Measurements from ENCODE around the gene GATA2. TPM values are rescaled to one million over a fixed set of nuclear protein-coding genes. Genes with fewer than 3 reads are reported as not detected.

GATA2 gene
- total RNA-seq, 2 donors from 2014 or later = 4.0 to 9.7 TPM

DNA sequence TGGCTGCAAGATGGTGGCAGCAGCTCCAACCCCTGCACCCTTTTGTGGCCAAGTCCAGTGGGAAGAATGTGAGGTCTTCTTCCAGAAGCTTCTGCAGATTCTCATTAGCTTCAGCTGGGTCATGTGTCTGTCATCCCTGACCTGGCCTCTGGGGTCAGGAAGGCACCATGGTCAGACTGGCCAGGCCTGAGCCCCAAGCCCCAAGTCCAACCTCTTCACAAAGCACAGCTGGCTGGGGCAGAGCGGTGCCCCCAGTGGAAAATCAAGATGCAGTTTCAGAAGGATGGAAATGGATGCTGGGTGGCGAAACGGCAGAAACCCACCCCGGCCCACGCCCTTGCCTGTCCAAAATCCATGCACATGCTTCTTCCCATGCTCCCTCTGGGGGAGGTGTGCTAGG is 15.9 kb upstream of the GATA2 start:
- Mint-ChIP-seq H3K27ac (no peak overlapping the region), H3K4me1 (no peaks in the 10 kb centered on the region), H3K4me3 (no peak overlapping the region), H3K27me3 (peaks cover 55% of the 10 kb centered on the region), H3K36me3 (ENCODE audit: low read depth) (no peaks in the 10 kb centered on the region)
- no peak for DNase-seq
- no peak for ATAC-seq
- H3K9me3 ChIP-seq (ENCODE audit: control insufficient read depth, low read length, poor library complexity, severe bottlenecking) = no peaks in the 10 kb centered on the region

DNA sequence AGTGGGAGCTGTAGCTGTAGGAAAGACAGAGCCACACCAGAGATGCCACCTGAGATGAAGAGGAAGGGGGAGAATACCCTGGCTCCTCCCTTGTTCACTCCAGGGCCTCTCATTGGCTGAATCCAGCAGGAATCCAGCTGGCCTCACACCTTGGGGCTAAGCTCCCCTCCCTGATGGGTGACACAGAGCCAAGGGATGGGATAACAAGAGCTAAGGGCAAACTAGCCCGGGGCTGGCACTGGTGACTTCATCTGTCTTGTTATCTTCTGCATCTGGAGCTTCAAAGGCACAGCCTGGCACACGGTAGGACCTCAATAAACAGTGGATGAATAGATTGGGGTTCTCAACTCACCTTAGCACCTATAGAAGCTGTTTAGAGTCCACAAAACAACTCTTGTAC is 13.8 kb upstream of the GATA2 start:
- no peak overlapping the region for H3K4me3 Mint-ChIP-seq
- peaks cover 71% of the 10 kb centered on the region for H3K27me3 Mint-ChIP-seq
- no peak for ATAC-seq
- no peaks in the 10 kb centered on the region for H3K4me1 Mint-ChIP-seq
- DNase-seq = no peak
- no peak overlapping the region for H3K27ac Mint-ChIP-seq
- H3K36me3 Mint-ChIP-seq (ENCODE audit: low read depth) = no peaks in the 10 kb centered on the region
- H3K9me3 ChIP-seq (ENCODE audit: control insufficient read depth, low read length, poor library complexity, severe bottlenecking) = no peaks in the 10 kb centered on the region

DNA sequence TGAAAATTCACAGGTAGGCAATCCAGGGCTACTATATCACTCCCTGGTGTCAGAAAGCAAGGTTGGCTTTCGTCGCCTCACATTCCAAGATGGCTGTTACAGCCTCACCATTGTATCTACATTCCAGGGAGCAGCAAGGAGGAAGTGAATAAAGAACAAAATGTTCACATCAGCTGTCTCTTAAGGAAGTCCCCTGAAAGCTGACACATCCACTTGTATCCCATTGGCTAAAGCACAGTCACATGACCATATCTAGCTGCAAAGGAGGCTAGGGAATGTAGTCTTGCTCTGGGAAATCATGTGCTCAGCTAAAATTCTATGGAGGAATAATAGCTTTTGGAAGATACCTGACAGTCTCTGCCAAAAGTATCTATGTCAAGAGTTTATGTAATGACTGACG is 12.8 kb upstream of the GATA2 start:
- Mint-ChIP-seq H3K4me1 (no peaks in the 10 kb centered on the region), H3K4me3 (no peak overlapping the region), H3K27ac (no peak overlapping the region), H3K36me3 (ENCODE audit: low read depth) (no peaks in the 10 kb centered on the region), H3K27me3 (peaks cover 76% of the 10 kb centered on the region)
- DNase-seq (no peak), ATAC-seq (no peak)
- H3K9me3 ChIP-seq (ENCODE audit: control insufficient read depth, low read length, poor library complexity, severe bottlenecking) = no peaks in the 10 kb centered on the region

DNA sequence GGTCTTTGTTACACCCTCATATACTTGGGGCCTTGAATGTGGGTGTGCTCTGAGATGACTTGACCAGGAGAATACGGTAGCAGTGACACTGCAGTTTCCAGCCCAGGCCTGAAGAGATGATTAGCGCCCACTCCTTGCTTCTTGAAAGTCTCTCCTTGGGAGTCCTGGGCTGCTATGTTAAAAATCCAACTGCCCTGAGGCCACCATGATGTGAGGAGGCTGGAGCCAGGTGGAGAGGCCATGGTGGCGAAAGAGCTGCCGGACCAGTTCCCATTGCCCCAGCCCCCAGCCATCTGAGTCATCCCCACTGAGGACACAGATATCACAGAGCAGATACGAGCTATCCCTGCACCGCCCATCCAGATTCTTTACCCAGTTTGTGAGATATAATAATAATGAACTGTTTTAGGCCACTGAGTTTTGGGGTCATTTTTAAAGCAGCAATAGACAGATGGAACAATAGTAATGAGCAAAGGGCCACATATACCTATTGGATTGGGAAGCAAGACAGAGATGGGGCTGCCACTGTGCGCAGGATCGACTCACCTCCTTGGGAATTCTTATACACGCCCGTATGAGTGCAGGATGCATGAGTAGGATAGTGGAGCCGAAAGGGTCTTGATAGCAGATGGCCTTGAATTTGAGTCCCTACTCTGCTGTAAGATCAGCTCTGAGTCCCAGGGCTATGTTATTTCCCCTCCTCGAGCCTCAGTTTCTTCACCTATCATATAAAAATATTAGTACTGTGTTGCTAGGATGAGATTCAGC is 12.1 kb upstream of the GATA2 start:
- H3K27me3 Mint-ChIP-seq = peaks cover 78% of the 10 kb centered on the region
- DNase-seq (no peak), ATAC-seq (no peak)
- no peaks in the 10 kb centered on the region for H3K4me1 Mint-ChIP-seq
- no peak overlapping the region for H3K4me3 Mint-ChIP-seq
- H3K36me3 Mint-ChIP-seq (ENCODE audit: low read depth) = no peaks in the 10 kb centered on the region
- no peaks in the 10 kb centered on the region for H3K9me3 ChIP-seq (ENCODE audit: control insufficient read depth, low read length, poor library complexity, severe bottlenecking)
- no peak overlapping the region for H3K27ac Mint-ChIP-seq

DNA sequence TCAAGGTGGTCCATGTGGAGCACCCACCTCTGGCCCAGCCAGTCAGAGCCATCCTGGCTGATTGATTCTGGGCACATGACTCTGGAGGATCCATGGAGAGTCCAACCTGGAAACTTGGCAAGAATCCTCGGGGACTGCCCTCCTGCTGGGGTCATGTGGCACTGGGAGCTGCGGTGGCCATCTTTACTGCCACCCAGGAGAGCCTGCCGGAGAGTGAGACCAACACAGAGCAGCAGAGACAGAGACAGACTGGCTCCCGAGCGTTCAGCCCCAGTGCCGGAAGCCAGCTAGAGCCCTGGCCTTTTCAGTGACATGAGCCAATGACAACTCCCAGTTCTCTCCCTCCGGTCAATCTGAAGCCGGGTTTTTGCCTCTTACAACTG is 11.5 kb upstream of the GATA2 start:
- H3K4me3 Mint-ChIP-seq = no peak overlapping the region
- no peak for DNase-seq

DNA sequence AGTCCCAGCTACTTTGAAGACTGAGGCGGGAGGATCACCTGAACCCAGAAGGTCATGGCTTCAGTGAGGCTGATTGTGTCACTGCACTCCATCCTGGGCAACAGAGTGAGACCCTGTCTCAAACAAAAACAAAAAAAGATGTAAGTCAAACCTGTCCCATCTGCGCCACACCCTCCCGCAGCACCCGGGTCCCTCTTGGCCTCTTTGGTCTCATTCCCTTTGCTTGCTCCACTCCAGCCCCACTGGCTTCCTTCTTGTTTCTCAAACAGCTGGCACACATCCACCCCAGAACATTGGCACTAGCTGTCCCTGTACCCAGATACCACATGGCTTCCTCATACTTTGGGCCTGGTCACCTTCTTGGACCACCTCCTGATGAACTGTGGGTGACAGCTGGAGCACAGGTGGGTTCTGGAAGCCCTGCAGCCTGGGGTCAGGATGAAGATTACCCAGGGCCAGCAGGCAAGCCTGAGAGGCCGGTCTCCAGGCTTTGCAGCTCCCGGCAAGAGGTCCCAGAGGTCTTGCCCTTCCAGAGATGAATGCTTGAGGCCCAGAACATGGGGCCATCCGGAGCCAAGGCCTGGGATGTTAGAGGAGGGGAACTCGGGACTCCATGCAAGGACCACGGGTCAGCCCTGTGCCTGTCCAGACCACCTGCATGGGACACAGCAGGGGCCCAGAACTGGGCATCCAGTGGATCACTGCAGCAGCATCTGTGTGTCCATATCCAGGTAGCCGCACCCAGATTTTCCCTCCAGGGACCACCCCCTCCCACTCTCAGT is 10.9 kb upstream of the GATA2 start:
- no peaks in the 10 kb centered on the region for H3K9me3 ChIP-seq (ENCODE audit: control insufficient read depth, low read length, poor library complexity, severe bottlenecking)
- H3K27me3 Mint-ChIP-seq = peaks cover 78% of the 10 kb centered on the region

More for the DNA sequence above, 11.5 kb upstream of the GATA2 start:
- peaks cover 78% of the 10 kb centered on the region for H3K27me3 Mint-ChIP-seq
- no peaks in the 10 kb centered on the region for H3K4me1 Mint-ChIP-seq
- no peaks in the 10 kb centered on the region for H3K9me3 ChIP-seq (ENCODE audit: control insufficient read depth, low read length, poor library complexity, severe bottlenecking)
- ATAC-seq = no peak
- H3K27ac Mint-ChIP-seq = no peak overlapping the region
- H3K36me3 Mint-ChIP-seq (ENCODE audit: low read depth) = no peaks in the 10 kb centered on the region

DNA sequence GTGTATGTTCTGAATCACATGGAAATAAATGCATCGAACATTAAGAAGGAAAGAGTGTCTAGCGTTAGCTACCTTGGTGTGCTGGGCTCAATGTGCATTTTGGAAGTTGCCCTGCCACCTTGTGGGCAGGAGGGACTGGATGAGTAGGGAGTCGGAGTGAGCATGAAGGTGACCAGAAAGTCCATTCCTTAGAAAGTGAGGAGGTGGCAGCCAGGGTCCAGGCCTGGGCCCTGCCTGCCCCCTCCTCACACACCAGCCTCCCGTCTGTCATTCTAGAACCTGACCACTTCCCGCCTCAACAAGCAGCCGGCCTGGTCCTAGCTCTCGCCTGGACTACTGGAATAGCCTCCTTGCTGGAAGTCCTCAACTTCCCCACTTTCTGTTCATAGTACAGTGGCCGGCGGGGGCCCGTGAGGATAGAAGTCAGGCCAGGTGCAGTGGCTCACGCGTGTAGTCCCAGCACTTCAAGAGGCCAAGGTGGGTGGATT is 10.2 kb upstream of the GATA2 start:
- Mint-ChIP-seq H3K4me3 (no peak overlapping the region), H3K36me3 (ENCODE audit: low read depth) (no peaks in the 10 kb centered on the region), H3K27ac (no peak overlapping the region), H3K4me1 (peaks cover 6% of the 10 kb centered on the region), H3K27me3 (peaks cover 79% of the 10 kb centered on the region)
- no peaks in the 10 kb centered on the region for H3K9me3 ChIP-seq (ENCODE audit: control insufficient read depth, low read length, poor library complexity, severe bottlenecking)
- no peak for ATAC-seq
- DNase-seq = no peak

More for the DNA sequence above, 10.9 kb upstream of the GATA2 start:
- H3K27ac Mint-ChIP-seq = no peak overlapping the region
- H3K36me3 Mint-ChIP-seq (ENCODE audit: low read depth) = no peaks in the 10 kb centered on the region
- no peak overlapping the region for H3K4me3 Mint-ChIP-seq
- no peaks in the 10 kb centered on the region for H3K4me1 Mint-ChIP-seq
- ATAC-seq (no peak), DNase-seq (no peak)

DNA sequence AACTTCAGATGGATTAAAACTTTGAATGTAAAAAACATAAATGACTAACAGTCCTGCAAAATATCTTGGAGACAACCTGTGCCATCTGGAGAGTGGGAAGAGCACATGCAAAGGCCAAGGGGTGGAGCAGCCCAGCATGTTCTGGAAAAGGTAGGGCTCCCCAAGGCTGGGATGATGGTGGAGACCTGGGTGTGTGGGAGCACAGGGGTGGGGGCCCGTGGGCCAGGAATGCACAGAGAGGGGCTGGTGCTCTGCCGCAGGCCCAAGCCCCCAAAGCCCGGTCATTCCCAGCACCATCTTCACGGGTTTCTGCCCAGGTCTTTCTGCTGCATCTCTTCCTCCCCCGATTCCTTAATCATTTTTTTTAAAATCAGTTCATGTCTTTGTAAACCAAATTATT is 9.7 kb upstream of the GATA2 start:
- Mint-ChIP-seq H3K4me3 (no peak overlapping the region), H3K27ac (no peak overlapping the region), H3K4me1 (peaks cover 6% of the 10 kb centered on the region), H3K27me3 (peaks cover 75% of the 10 kb centered on the region), H3K36me3 (ENCODE audit: low read depth) (no peaks in the 10 kb centered on the region)
- DNase-seq (no peak), ATAC-seq (no peak)
- H3K9me3 ChIP-seq (ENCODE audit: control insufficient read depth, low read length, poor library complexity, severe bottlenecking) = no peaks in the 10 kb centered on the region

DNA sequence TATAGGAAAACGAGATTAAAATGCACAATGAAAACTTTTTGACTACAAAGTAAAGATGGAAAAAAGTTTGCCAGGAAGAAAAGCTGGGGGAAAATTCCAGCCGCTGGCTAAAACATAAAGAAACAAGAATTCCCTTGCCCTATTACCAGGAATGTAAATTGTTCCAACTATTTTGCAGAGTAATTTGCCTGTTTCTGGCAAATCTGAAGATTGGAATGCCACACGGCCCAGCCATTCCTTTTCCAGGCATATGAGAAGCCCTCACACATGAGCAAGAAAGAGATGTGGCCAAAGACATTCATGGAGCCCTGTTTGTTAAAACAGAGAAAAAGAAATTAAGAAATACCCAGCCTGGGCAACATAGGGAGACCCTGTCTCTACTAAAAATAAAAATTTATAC is 8.4 kb upstream of the GATA2 start:
- ATAC-seq (no peak), DNase-seq (no peak)
- Mint-ChIP-seq H3K36me3 (ENCODE audit: low read depth) (no peaks in the 10 kb centered on the region), H3K27ac (no peak overlapping the region), H3K4me3 (no peak overlapping the region), H3K27me3 (peaks cover 74% of the 10 kb centered on the region), H3K4me1 (peaks cover 9% of the 10 kb centered on the region)
- H3K9me3 ChIP-seq (ENCODE audit: control insufficient read depth, low read length, poor library complexity, severe bottlenecking) = no peaks in the 10 kb centered on the region

DNA sequence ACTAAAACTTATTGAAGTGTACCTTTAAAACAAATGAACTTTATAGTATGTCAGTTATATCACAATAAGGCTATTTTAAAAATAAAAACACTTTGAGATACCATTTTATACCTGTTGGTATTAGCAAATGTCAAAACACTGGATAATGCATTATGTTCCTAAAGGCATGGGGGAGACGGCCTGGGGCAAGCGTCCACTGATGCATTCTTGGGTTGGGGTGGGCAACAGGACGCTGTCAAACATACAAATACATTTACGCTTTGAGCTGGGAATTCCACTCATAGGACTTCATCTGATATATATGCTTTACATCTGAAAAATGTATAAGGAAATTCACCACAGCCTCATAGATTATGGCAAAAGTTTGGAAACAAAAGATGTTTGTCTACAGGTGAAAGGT is 7.6 kb upstream of the GATA2 start:
- Mint-ChIP-seq H3K4me1 (peaks cover 14% of the 10 kb centered on the region), H3K36me3 (ENCODE audit: low read depth) (peaks cover 4% of the 10 kb centered on the region), H3K4me3 (no peak overlapping the region), H3K27me3 (peaks cover 78% of the 10 kb centered on the region), H3K27ac (no peak overlapping the region)
- DNase-seq = no peak
- H3K9me3 ChIP-seq (ENCODE audit: control insufficient read depth, low read length, poor library complexity, severe bottlenecking) = no peaks in the 10 kb centered on the region
- ATAC-seq = no peak

DNA sequence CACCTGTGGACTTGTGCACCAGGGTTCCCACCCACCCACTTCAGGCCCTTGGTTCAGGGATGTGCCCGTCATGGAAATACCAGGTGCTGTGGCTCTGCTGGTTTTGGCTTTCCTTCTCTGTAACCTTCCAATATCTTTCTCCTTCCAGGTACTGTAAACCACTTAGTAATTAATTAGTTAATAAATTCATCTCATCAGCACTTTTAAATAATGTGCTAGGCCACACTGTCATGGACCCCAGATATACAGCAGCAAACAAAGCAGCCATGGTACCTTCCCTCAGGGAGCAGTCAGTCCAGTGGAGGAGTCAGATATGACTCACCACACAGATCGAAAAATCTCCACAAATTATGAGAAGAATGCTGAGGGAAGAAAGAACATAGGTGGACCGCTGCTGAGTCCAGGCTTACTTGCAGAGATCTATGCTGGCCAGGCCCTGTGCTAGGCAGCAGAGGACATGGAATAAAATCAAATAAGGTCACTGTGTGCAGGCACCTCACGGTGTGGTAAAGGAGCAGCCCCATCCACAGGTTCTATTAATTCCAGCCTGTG is 6.8 kb upstream of the GATA2 start:
- peaks cover 8% of the 10 kb centered on the region for H3K36me3 Mint-ChIP-seq (ENCODE audit: low read depth)
- H3K4me1 Mint-ChIP-seq = peaks cover 17% of the 10 kb centered on the region
- ATAC-seq (no peak), DNase-seq (no peak)
- H3K4me3 Mint-ChIP-seq = no peak overlapping the region
- H3K27me3 Mint-ChIP-seq = peaks cover 80% of the 10 kb centered on the region
- no peak overlapping the region for H3K27ac Mint-ChIP-seq
- no peaks in the 10 kb centered on the region for H3K9me3 ChIP-seq (ENCODE audit: control insufficient read depth, low read length, poor library complexity, severe bottlenecking)

DNA sequence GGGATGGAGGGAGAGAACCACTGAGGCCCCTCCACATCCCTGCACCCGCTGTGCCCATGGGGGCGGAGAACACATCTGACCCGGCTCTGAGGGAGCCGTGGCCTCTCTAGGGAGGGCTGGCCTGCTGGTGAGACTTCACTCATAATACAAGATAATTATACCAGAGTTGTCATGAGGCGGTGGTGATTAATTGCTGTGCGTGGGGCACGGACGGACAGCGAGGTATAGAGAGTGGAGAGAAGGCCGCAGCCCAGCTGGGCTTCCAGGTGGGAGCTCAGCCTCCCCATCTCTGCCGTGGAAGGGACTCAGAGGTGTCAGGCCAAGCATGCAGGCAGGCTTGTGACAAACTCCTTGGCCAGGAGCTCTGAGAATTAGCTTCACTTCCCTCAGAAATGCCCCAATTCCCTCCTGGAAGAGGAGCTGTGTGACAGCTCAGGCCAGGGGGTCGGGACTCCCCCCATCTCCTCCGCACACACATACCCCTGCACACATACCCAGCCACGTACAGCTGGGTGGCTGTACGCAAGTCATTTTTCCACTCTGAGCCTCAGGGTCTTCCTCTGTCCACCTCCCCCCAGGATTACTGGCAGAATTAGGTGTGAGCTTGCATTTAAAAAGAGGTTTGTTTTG is 6.0 kb upstream of the GATA2 start:
- Mint-ChIP-seq H3K27ac (peak overlapping the region; percentile 6), H3K4me3 (peak overlapping the region; percentile 81)
- no peak for ATAC-seq

DNA sequence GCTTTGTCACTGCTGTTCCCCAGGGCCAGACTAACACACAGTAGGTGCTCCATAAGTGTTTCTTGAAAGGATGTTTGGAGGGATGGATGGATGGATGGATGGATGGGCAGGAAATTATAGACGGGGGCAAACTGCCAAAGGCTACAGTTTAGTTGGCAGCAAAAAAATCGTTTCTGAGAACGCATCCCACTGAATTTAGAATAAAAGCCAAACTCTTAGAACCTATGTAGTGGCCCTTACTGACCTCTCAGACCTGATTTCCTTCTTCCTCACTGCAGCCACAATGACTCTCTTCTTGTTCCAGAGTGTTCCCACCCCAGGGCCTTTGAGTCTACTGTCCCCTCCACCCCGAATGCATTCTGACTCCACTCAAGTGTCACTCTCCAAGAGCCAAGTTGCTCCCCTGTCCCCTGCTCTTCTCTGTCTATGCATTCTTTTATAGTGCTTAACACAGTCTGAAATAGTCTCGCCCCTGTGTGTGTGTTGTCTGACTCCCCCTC is 5.2 kb upstream of the GATA2 start:
- Mint-ChIP-seq H3K4me1 (peaks cover 20% of the 10 kb centered on the region), H3K27me3 (peaks cover 85% of the 10 kb centered on the region), H3K36me3 (ENCODE audit: low read depth) (peaks cover 13% of the 10 kb centered on the region), H3K4me3 (peak overlapping the region; percentile 81), H3K27ac (peak overlapping the region; percentile 6)
- ATAC-seq = no peak
- H3K9me3 ChIP-seq (ENCODE audit: control insufficient read depth, low read length, poor library complexity, severe bottlenecking) = no peaks in the 10 kb centered on the region
- no peak for DNase-seq

More for the DNA sequence above, 6.0 kb upstream of the GATA2 start:
- peaks cover 87% of the 10 kb centered on the region for H3K27me3 Mint-ChIP-seq
- no peak for DNase-seq
- H3K4me1 Mint-ChIP-seq = peaks cover 20% of the 10 kb centered on the region
- H3K9me3 ChIP-seq (ENCODE audit: control insufficient read depth, low read length, poor library complexity, severe bottlenecking) = no peaks in the 10 kb centered on the region
- H3K36me3 Mint-ChIP-seq (ENCODE audit: low read depth) = peaks cover 13% of the 10 kb centered on the region

Data from T-helper 17 cell (primary cell).